Mesodermal cell (in vitro differentiated cells): Measurements from ENCODE around the gene PCDHGA7.

Source experiments
- H3K27ac ChIP-seq: 2 replicates; pipeline ENCODE4 v1.7.0; 2013; ENCODE audit warnings: mild to moderate bottlenecking, low read depth, low read length, moderate library complexity; ENCODE audit not compliant: severe bottlenecking
- H3K36me3 ChIP-seq: 2 replicates; pipeline ENCODE4 v1.7.1; 2013; ENCODE audit warnings: mild to moderate bottlenecking, low read length, moderate library complexity; ENCODE audit not compliant: control insufficient read depth, insufficient read depth
- H3K4me1 ChIP-seq: one replicate; pipeline ENCODE4 v1.7.1; 2013; ENCODE audit warnings: mild to moderate bottlenecking, low read length; ENCODE audit not compliant: insufficient read depth, control insufficient read depth, poor library complexity, severe bottlenecking
- H3K4me3 ChIP-seq: 2 replicates; pipeline ENCODE4 v1.7.0; 2013; ENCODE audit warnings: low read length, control low read depth, mild to moderate bottlenecking; ENCODE audit not compliant: insufficient read depth, poor library complexity, severe bottlenecking; ENCODE audit errors: extremely low read depth
- H3K9me3 ChIP-seq: 2 replicates; pipeline ENCODE4 v1.7.1; 2013; ENCODE audit warnings: mild to moderate bottlenecking, low read length, moderate library complexity; ENCODE audit not compliant: control insufficient read depth
- WGBS, 2 experiments: methylation state at CpG; one replicate each; pipeline ENCODE4 v1.1.5; 2013; ENCODE audit warnings: missing lambda C conversion rate in 2 of 2; ENCODE audit not compliant: insufficient coverage in 2 of 2; 5-methylcytosine and 5-hydroxymethylcytosine counted together

The PCDHGA7 gene

GRCh38 chr5:141351591-141351990, 31.0 kb upstream of the PCDHGA7 start:
- no peak overlapping the region for H3K27ac ChIP-seq
- no peaks in the 10 kb centered on the region for H3K36me3 ChIP-seq
- no peak overlapping the region for H3K4me3 ChIP-seq
- WGBS, 2 experiments: 96 to 98% methylated on average over 21 to 24 of the region's 36 CpGs
- peaks cover 43% of the 10 kb centered on the region for H3K9me3 ChIP-seq
- H3K4me1 ChIP-seq: no peaks in the 10 kb centered on the region

DNA sequence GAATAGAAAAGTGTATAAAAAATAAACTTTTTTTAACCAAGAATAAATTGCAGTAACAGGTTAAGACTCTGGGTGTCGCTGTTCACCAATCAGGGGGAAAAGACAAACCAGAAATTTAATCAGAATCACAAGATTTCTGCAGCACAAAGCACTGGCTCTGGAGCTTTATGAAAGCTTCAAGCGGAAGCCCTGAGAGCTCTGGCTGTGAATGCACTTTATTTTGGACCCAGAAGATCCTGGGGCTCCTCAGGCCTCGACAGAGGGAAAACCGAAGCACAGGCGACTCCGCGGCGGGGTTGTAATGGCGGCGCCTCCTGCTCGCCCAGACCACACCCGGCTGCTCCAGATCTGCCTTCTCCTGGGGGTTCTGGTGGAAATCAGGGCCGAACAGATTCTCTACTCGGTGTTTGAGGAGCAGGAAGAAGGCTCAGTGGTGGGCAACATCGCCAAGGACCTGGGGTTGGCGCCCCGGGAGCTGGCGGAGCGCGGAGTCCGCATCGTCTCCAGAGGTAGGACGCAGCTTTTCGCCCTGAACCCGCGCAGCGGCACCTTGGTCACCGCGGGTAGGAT, 27.6 kb upstream of the PCDHGA7 start, which contains the start of gene PCDHGA4:
Gene PCDHGA4 (plus strand): TSS at position 122 of the 570 bp plus-strand sequence. CDS start 87 bp downstream, at position 209.
- WGBS, 2 experiments: 90 to 92% methylated on average over 27 to 29 of the region's 29 CpGs
- no peak within 1 kb of the TSS for H3K4me3 ChIP-seq
- H3K27ac ChIP-seq: no peak within 1 kb of the TSS

DNA sequence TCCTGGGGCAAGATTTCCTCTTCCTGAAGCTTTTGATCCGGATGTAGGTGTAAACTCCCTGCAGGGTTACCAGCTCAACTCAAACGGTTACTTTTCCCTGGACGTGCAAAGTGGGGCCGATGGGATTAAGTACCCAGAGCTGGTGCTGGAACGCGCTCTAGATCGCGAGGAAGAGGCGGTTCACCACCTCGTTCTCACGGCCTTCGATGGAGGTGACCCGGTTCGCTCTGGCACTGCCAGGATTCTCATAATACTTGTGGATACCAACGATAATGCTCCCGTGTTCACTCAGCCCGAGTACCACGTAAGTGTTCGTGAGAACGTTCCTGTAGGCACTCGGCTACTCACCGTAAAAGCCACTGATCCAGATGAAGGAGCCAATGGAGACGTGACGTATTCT, 26.9 kb upstream of the PCDHGA7 start:
- no peaks in the 10 kb centered on the region for H3K36me3 ChIP-seq
- WGBS, 2 experiments: 96 to 97% methylated on average over 22 to 24 of the region's 24 CpGs
- no peak overlapping the region for H3K27ac ChIP-seq
- H3K9me3 ChIP-seq: peaks cover 46% of the 10 kb centered on the region
- H3K4me3 ChIP-seq: no peak overlapping the region
- no peaks in the 10 kb centered on the region for H3K4me1 ChIP-seq

More for the DNA sequence above, 27.6 kb upstream of the PCDHGA7 start, which contains the start of gene PCDHGA4:
- Histone ChIP-seq H3K36me3 (no peaks in the 10 kb centered on the region), H3K9me3 (peaks cover 46% of the 10 kb centered on the region), H3K4me1 (no peaks in the 10 kb centered on the region)

GRCh38 chr5:141356133-141356532, 26.4 kb upstream of the PCDHGA7 start:
- H3K4me3 ChIP-seq: no peak overlapping the region
- peaks cover 46% of the 10 kb centered on the region for H3K9me3 ChIP-seq
- H3K36me3 ChIP-seq: no peaks in the 10 kb centered on the region
- 80 to 89% methylated on average over 3 to 4 of the region's 5 CpGs for WGBS, 2 experiments
- no peaks in the 10 kb centered on the region for H3K4me1 ChIP-seq
- H3K27ac ChIP-seq: no peak overlapping the region

GRCh38 chr5:141356950-141357349, 25.6 kb upstream of the PCDHGA7 start:
- Histone ChIP-seq H3K4me3 (no peak overlapping the region), H3K36me3 (no peaks in the 10 kb centered on the region), H3K9me3 (peaks cover 47% of the 10 kb centered on the region), H3K4me1 (no peaks in the 10 kb centered on the region), H3K27ac (no peak overlapping the region)
- 92 to 97% methylated on average over 17 to 19 of the region's 19 CpGs for WGBS, 2 experiments

DNA sequence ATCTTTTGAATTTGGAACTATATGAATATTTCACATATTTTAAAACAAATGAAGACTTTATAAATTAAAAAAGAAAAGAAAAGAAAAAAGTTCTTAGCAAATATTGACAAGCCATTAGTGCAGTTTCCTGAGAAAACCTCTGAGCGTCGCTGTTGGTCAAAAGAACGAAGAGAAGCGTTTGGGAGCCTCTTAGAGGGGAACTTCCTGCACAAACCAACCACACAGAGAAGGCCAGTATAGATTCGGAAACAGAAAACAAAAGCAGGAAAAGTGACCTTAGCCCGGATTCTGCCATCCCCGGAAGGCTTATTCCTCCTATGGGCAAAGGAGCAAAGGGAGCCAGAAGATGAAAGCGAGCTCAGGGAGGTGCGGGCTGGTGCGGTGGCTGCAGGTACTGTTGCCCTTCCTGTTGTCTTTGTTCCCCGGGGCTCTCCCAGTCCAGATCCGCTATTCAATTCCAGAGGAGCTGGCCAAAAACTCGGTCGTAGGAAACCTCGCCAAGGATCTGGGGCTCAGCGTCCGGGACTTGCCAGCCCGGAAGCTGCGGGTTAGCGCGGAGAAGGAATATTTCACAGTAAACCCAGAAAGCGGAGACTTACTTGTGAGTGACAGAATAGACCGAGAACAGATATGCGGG, 22.6 kb upstream of the PCDHGA7 start, which contains the start of gene PCDHGB2:
Gene PCDHGB2 (plus strand): TSS at position 205 of the 637 bp plus-strand sequence. CDS start 142 bp downstream, at position 347.
- H3K4me3 ChIP-seq: no peak within 1 kb of the TSS
- H3K27ac ChIP-seq: no peak within 1 kb of the TSS
- peaks cover 50% of the 10 kb centered on the region for H3K9me3 ChIP-seq
- peaks cover 3% of the 10 kb centered on the region for H3K36me3 ChIP-seq
- no peaks in the 10 kb centered on the region for H3K4me1 ChIP-seq
- 87 to 94% methylated on average over 19 to 23 of the region's 24 CpGs for WGBS, 2 experiments

DNA sequence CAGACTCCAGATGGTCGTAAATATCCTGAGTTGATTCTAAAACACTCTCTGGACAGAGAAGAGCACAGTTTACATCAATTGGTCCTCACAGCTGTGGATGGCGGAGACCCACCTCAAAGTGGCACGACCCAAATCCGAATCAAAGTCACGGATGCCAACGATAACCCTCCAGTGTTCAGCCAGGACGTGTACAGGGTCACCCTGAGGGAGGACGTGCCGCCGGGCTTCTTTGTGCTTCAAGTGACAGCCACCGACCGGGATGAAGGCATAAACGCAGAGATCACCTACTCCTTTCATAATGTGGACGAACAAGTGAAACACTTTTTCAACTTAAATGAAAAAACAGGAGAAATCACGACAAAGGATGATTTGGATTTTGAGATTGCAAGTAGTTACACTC, 21.9 kb upstream of the PCDHGA7 start:
- 94 to 95% methylated on average over 10 to 11 of the region's 15 CpGs for WGBS, 2 experiments
- Histone ChIP-seq H3K9me3 (peaks cover 50% of the 10 kb centered on the region), H3K4me3 (no peak overlapping the region)

DNA sequence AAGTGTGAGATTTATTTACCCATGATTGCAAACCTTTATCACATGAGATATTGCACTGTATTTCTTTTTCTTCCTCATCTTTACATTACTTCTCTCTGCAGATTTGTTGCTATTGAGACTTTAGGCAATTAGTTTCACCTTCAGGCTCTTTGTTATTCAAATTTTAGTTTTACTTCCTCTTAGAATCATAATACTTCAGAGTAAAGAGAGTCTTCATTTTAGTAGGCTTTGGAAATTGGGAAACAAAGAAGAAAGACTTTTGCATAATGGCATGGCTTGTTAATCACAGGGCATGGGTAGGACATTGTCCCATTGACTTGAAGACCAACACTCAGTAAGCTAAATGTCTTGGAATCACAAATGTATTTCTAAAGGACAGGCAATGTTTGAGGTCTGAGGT, 19.8 kb upstream of the PCDHGA7 start:
- Histone ChIP-seq H3K9me3 (peaks cover 45% of the 10 kb centered on the region), H3K4me3 (no peak overlapping the region), H3K36me3 (peaks cover 3% of the 10 kb centered on the region), H3K4me1 (no peaks in the 10 kb centered on the region), H3K27ac (no peak overlapping the region)

More for the DNA sequence above, 21.9 kb upstream of the PCDHGA7 start:
- H3K36me3 ChIP-seq: peaks cover 3% of the 10 kb centered on the region
- H3K4me1 ChIP-seq: no peaks in the 10 kb centered on the region
- H3K27ac ChIP-seq: no peak overlapping the region

- Histone ChIP-seq H3K4me1 (no peaks in the 10 kb centered on the region), H3K27ac (no peak within 1 kb of the TSS), H3K4me3 (no peak within 1 kb of the TSS), H3K9me3 (peaks cover 45% of the 10 kb centered on the region), H3K36me3 (peaks cover 3% of the 10 kb centered on the region)
- 92 to 95% methylated on average over 24 to 25 of the region's 34 CpGs for WGBS, 2 experiments
Observed at GRCh38 chr5:141363952-141364660, 18.4 kb upstream of the PCDHGA7 start, which contains the start of gene PCDHGA5. TSS of gene PCDHGA5 (plus strand) at chr5:141364162. CDS start at chr5:141364331, 169 bp downstream.

GRCh38 chr5:141366016-141366896, 16.3 kb upstream of the PCDHGA7 start:
- H3K9me3 ChIP-seq: peaks cover 32% of the 10 kb centered on the region
- H3K27ac ChIP-seq: no peak overlapping the region
- WGBS, 2 experiments: 95 to 96% methylated on average over 44 to 45 of the region's 46 CpGs
- H3K4me3 ChIP-seq: no peak overlapping the region
- H3K36me3 ChIP-seq: peaks cover 3% of the 10 kb centered on the region
- no peaks in the 10 kb centered on the region for H3K4me1 ChIP-seq
